Caki2 (cell line): ENCODE measurements around the gene ERC1. TPM values are rescaled to one million over a fixed set of nuclear protein-coding genes. Genes with fewer than 3 reads are reported as not detected.

Source experiments
- DNase-seq: peaks from one replicate; pipeline ENCODE4 v3.0.0-alpha.2; 2015; ENCODE audit warnings: low read depth
- in situ Hi-C: cut with HindIII; loops from 2 replicates; pipeline ENCODE4 v1.10.0; 2016; ENCODE audit warnings: low sequenced_read_pairs, low pct_unique_long_range_greater_than_20kb, mixed read lengths
- total RNA-seq: library from RNA; depleted of rRNA; stranded (reverse); fragments of >200 nt; shearing (Covaris generic); gene quantifications from 2 replicates; pipeline ENCODE4 v1.2.3, GENCODE V29; 2014; ENCODE audit warnings: low replicate concordance

The ERC1 gene
- total RNA-seq, 1 experiment from 2014 or later, result 11.3 TPM

DNA sequence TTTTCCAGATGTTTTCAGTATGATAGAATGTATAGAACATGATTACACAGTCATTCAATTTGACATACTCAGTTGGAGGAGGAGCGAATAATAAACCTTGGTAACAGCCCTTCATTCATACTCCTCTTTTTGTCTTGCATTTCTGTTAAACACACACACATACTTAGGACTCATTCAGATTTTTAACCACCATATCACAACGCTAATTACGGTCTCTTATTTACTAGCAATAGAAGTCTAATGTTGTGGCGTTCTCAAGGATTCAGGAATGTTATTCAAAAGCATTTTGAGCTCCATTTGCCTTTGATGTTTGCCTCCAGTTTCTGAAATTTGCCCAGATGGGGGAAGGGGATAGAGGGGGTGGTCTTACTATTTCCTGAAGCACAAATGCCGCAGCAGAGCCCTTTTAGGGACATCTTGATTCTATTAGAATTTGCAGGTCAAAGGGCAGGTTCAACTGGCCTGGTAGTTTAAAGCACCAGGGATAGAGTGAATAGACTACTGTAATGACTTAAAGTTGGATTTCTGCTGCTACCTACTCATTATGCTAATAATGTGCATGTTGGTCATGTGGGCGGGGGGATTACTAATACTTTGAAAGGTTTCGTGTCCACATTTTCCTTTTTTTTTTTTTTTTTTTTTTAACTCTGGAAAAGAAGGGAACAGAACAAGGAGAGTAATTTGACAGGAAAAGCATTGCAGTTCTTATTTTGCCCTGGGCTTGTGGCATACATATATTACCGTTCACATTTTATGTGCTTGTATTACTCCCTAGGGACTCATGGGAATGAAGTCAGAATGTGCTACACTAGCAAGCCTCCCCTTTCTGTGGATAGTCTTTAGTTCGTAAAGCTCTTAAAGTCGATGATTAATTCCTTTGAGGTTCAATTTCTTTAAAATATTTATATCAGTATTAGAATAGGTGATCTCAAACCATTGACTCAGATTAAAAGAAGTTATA, 376.6 kb downstream of the ERC1 start:
- in situ Hi-C loops, result no loop called here
- DNase-seq, result no peak

DNA sequence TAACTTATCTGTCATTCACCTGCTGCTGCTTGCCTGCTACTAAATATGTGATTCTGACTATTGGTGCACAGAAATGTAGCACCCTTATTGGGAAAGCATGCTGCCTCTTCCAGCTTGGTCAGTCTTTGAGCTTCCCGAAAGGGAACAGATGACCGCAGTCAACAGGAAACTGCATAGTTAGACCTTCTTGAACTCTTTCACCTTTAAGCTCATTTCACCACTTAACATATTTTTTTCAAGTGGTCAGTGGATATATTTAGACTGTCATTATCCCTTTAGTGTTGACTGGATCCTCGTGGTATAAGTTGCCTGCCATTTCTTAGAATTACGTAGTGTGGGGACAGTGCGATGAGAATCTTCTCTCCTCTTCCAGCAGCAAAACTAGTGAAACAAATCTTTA, 378.4 kb downstream of the ERC1 start:
- in situ Hi-C loops, result no loop called here
- DNase-seq, result no peak

DNA sequence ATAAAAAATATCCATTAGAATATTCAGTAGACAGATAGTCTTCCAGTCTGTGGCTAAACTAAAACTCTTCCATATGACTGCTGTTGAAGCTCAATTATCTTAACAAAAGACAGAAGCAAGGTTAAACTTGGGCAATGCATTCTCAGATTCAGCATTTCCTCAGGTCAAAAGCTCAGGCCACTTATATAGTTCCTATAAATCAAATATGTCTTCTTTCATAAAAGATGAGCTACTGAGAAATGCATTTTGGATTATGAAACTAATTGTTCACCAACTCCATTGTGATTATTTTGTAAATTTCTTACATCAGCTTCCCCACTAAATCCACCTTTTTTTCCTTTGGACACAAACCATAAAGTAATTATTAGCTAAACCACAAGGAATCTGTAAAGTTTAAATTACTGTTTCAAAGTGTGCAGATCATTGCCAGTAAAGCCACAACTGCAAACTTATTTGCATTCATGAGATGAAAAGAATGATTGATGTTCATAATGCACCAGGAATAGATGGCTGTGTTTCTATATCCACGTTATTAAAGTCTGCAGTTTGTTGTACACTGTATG, 379.0 kb downstream of the ERC1 start:
- in situ Hi-C loops, result no loop called here
- DNase-seq, result no peak

DNA sequence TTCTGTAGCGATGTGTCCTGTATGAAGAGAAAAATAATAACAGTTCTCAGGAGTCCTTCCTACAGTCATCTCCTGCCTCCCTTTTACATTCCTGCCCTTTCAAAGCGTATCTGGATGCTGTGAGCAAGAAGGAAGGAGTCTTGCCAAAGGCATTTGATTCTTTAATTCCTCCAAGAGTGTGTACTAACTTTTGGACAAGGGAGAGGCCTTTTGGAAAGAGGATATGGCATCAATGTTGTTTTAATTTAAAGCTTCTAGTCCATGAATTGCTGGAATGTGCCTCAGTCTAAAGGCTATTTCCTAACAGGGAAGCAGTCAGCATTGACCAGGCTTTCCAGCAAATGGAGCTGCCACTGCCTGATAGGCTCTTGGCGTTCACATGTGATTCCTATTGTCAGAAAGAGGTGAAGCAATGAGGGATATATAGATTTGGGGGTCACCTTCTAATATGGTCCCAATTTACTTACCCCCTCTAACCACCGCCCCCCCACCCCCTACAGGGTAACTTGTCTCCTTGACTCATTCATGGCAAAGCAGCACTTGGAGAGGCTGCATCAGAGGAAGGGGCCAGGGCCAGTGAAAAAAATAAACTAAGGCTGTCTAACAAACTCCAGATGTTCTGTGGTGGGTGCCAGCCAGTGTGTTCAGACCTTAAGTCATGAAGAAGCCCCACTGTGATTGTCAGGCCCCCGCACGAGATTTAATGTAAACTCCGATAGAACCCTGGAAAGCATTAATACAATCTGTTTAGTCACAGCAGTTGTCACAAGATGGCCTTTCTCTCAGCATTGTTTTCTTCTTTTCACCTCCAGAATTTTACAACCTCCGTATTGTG, 383.1 kb downstream of the ERC1 start:
- in situ Hi-C loops, result no loop called here
- no peak for DNase-seq

DNA sequence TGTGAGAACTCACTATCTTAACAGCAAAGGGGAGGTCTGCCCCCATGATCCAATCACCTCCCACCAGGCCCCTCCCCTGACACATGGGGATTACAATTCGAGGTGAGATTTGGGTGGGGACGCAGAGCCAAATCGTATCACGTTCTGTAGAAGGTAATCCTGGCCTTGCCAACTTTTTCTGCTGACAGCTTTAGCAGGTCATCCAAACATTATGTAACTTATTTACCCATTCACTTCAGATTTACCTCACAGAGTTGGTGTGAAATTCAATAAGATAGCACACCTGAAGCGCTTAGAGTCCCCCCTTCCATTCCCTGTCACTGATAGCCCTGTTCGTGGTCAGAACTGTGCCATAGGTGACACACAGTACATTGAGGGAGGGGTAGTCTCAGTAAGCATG, 384.3 kb downstream of the ERC1 start:
- in situ Hi-C loops, result no loop called here
- no peak for DNase-seq

DNA sequence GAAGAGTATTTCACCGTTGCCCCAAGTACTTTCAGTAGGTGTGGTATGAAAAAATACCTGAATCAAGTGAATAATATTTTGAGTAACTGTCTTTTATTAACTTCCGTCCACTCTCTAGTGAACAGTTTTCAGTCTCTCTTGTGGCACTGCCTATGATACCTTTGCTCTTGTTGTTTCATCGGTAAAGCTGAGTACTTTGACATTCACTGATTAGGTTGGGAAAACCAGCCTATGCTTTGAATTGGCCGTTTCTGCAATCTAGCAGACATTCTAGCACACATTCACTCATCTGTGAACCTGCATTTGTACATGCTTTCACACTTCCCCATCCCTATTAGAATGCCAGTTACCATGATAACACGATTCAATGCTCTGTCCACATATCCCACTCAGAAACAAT, 386.1 kb downstream of the ERC1 start:
- in situ Hi-C loops, result no loop called here
- DNase-seq, result no peak

DNA sequence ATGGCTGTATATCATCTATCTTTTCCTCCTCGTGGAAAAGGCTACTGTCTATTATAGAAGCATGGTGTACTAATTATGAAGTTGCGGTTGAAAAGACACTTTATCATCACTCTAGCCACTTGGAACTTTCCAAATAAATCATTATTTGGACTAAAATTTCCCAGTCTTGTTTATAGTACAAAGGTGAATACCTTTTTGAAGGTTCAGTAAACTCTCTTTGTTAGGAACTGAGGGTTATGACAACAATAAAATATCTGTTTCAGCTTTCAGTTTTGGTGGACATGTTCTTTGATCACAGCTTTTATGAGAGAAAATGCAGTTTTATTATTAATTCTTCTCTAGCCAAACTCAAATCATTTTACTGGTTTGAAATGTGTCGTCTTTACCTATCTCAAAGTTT, 386.7 kb downstream of the ERC1 start:
- DNase-seq, result no peak
- in situ Hi-C loops, result no loop called here

DNA sequence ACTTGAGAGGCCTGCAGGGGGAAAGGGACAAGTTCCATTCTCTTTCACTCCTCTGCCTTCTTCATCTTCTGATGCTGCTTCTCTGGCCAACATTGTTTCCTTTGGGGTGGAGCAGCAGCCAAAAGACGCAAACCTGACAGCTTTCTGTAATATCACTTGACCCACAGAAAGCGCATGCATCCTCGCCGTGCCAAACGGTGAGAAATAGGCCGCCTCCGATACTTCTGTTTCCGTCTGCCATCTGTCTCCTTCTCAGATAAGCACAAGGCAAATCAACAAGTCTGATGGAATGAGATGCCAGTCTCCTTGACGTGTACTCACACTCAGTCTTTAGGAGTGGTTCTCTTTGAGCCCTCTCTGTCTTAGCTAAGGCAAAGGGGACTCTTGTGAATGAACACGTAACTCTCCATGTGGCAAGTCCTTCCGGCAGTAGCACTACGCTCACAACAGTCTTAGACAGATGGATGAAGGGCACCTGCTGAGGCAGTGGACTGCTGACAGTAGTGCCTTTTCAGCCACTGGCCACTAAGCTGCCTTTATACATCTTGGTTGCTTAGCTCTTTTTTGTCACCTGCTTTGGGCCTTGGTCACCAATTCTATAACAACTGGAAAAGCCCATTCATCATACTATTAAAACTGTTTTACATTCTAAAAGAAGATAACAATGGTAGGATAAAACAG, 389.3 kb downstream of the ERC1 start:
- in situ Hi-C loops, result no loop called here
- no peak for DNase-seq

DNA sequence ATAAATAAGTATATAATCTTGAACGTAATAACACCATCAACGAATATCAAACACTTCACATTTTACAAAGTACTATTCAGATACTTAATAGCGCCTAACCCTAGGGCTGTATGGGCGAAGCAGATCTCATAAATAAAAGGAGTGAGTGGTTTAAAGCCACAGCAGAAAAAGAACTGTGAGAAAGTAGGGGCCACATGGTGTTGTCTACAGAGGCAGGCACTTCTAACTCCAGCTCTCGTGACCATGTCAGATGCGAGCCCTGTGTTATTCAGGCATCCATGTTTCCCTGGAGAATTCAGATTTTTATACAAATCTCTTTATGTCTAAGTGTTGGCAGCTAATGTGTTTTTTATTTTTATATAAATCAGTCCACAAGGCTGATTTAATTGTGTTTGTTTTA, 391.1 kb downstream of the ERC1 start:
- in situ Hi-C loops, result no loop called here
- DNase-seq, result no peak

DNA sequence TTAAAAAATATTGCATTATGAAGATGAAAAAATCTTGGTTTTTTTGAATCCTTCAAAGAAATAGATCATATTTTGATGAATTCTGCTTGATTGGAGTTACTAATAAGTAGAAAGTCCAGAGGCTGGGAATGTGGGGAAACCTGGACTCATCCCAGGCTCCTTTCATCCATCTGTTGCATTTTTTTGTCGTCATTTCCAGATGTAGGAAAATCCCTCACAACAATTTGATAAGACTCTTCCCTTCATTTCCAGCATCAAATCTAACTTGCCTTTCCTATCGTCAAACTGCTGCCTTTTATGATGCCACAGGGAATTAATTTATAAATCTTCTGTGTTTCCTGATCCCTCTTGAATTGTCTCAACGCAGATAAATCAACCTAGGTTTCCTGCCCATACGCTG, 391.8 kb downstream of the ERC1 start:
- DNase-seq, result no peak
- in situ Hi-C loops, result no loop called here

DNA sequence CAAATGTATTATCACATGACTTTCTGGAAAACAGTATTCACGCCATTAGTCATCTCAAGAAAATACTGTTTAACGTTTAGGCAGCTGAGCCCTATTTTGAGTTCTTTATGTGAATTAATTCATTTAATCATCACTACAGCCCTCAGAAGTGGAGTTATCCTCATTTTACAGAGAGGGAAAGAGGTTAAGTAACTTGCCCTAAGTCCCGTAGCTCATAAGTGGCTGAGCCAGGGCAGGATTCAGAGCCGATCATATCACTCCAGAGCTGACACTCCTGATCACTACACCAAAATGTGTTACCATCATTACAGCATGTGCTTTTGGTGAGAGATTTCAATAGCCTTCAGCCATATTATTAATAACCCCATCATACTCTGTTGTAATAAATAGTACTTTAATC, 392.7 kb downstream of the ERC1 start:
- no peak for DNase-seq
- in situ Hi-C loops, result no loop called here

DNA sequence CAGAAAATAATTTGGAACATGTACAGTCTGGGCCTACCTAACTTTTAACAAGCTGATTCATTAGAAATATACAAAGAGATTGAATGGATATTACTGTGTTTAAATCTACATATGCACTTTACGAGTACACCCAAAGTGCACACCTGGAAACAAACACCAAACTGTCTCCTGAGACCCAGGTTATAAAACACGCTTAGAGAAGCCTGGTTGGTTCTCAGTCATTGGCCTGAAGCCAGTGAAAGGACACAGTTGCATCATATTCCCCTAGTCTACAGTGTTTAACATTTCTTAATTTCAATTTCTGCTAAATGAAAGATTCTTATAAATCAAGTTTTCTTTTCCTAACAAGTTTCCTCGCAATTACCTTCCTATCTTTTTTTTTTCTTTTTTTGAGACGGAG, 393.9 kb downstream of the ERC1 start:
- in situ Hi-C loops, result no loop called here
- no peak for DNase-seq

DNA sequence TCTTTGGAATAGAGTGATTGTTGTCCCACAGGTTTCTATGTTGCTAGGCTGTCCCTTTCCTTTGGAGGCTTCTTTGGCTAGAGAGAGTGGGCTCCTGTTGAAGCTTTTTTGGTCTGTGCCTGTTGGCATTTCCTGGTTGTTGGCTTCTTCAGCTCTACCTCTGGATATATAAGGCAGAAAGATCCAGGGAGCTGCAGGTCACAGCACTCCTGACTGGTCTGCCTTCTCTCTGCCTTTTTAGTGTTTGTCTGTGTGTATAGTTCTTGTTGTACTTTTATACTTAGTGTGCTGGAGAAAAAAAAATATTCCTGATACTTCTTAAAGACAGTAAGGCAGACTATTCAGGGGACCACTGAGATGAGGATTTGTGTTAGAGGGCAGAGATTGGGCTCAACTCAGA, 400.7 kb downstream of the ERC1 start:
- peak; percentile 46 for DNase-seq
- in situ Hi-C loops, result no loop called here

DNA sequence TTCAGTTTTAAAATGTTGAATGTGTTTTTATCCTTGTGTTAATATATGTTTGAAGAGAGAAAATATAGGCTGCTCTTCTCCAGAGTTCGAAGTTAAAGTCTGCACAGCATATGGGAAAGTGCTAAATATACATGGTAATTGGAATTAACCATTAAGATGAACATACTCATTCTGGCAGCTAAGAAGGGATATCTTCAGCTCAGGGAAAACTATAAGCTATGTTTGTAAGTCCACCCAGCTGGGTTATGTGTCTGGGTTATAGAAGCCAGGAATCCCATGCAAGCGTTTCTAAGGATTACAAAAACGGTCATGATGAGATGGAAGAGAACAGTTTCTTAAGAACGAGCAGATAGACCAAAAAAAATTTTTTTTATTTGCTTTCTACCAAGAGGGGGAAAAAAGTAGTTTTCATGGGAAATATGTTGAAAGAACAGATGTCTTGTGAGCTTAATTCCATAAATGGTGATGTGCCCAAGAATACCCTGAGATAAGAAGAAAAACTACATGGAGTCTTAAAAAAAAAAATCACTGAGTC, 404.5 kb downstream of the ERC1 start:
- in situ Hi-C loops, result no loop called here
- no peak for DNase-seq

DNA sequence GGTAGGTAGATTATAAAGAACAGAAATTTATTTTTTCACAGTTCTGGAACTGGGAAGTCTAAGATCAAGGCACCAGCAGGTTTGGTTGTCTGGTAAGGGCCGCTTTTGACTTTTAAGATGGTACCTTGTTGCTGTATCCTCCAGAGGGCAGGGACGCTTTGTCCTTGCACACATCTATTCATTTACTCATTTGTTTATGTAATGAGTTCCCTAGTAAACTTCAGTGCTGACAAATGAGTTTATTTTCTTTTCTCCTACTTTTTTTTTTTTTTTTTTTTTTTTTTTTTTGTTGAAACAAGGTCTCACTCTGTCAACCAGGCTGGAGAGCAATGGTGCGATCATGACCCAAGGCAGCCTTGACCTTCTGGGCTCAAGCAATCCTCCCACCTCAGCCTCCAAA, 407.6 kb downstream of the ERC1 start:
- DNase-seq, result peak; percentile 38
- in situ Hi-C loops, result no loop called here

DNA sequence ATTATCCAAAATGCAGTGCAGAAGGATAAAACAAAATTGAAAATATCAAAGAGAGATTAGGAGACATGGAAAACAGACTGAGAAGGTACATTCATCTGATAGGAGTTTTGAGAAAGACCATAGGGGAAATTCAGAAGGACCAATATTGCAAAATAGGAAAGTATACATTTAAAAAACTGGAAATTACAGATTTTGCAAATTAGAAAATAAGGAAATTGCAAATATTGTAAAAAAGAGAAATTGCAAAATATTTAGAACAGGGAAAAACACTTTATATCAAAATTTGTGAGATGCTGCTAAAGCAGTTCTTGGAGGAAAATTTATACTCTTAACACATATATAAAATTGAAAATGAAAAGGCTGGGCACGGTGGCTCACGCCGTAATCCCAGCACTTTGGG, 410.9 kb downstream of the ERC1 start:
- in situ Hi-C loops, result no loop called here
- DNase-seq, result no peak

DNA sequence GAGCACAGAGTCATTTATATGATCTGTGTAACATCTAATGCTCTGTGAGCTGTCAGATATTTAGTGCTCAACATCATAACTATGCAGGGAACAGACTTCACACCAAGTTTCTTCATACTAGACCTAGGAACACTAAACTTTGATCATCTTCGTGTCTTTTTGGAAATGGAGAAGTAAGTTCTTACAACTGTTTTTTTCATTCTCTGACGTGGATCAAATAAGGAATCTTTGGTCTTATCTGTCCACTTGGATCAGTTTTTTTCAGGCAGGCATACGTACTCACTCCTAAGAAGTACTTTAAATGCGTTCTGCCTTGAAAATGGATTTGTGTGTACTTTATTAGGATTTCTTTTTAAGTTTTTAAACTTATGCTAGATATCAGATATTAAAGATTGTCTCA, 412.4 kb downstream of the ERC1 start:
- in situ Hi-C loops, result no loop called here
- no peak for DNase-seq

DNA sequence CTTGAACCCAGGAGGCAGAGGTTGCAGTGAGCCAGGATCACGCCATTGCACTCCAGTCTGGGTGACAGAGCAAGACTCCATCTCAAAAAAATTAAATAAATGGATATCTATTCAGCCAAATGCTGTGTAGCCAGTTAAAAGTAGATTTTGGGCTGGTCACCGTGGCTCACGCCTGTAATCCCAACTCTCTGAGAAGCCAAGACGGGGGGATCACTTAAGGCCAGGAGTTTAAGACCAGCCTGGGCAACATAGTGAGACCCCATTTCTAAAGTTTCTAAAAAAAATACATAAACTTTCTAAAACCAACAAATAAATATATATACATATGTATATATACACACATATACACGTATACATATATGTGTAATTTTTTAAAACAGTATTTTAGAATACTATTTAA, 414.6 kb downstream of the ERC1 start:
- no peak for DNase-seq

More for the DNA sequence above, 414.6 kb downstream of the ERC1 start:
- in situ Hi-C loops, result no loop called here
